Measurements from ENCODE around the gene SLC6A6.

Gene SLC6A6

GRCh38 chr3:14373753-14374376 lies 28.5 kb upstream of the SLC6A6 start:
- no peak for DNase-seq

- DNase-seq, result no peak
Measured at GRCh38 chr3:14374444-14374883, 27.9 kb upstream of the SLC6A6 start.

GRCh38 chr3:14375192-14375591 lies 27.2 kb upstream of the SLC6A6 start:
- no peak for DNase-seq

- no peak for DNase-seq
Measured at GRCh38 chr3:14376348-14377043, 25.9 kb upstream of the SLC6A6 start.

DNA sequence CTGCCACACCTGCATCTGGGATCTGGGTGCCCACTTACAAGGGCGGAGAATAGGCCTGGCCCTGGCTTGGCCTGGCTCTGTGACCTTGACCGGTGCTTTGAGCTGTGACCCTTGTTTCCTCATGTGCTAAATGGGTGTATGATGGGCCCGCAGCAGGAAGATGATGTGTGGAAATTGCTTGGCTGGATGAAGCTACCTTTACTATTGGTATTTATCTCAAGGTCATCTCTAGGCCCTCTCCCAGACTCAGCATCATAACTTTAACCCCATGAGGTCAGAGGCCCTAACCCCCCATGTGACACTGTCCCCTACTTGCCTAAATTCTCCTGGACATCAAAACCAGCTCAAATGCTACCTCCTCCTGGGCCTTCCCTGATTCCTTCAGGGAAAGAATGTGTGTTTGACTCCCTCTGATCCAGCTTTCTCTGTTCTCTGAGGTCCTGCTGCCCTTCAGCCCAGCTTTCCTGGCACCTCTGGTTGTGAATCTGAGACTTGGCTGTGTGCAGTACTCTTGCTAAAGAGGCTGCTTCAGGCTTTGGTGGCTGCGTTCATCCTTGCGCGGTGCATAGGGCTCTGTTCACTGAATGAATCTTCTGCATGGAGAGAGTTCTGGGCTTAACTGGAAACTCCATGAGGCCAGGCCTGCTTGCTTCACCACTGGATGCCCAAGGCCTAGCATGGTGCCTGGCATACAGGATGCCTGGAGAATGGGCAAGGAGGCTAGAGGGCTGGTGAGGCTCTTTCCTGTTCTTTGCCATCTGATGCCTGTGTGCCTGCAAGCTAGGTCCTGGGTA lies 25.2 kb upstream of the SLC6A6 start:
- no peak for DNase-seq

GRCh38 chr3:14377838-14378169 lies 24.6 kb upstream of the SLC6A6 start:
- no peak for DNase-seq

DNA sequence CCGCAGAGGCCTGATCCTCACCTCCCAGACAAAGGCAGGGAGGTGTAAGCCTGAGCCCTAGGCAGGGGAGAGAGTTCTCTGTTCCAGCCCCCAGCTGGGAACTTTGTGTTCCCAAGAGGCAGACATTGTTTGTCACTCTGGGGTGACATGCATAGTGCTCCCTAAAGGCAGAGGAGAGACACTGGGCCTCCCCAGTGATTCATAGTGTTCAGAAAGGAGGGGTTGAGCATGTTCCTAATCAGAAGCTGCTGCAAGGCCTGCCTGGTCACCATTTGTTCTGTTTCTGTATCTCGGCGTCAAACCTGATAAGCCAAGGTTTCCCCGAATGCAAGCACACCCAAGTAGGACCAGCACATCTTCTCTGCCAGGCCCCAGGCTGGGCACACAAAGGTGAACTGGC lies 24.0 kb upstream of the SLC6A6 start:
- DNase-seq, result no peak

GRCh38 chr3:14379843-14380242 lies 22.6 kb upstream of the SLC6A6 start:
- DNase-seq, result no peak

- no peak for DNase-seq
Measured at GRCh38 chr3:14386254-14386653, 16.2 kb upstream of the SLC6A6 start.

DNA sequence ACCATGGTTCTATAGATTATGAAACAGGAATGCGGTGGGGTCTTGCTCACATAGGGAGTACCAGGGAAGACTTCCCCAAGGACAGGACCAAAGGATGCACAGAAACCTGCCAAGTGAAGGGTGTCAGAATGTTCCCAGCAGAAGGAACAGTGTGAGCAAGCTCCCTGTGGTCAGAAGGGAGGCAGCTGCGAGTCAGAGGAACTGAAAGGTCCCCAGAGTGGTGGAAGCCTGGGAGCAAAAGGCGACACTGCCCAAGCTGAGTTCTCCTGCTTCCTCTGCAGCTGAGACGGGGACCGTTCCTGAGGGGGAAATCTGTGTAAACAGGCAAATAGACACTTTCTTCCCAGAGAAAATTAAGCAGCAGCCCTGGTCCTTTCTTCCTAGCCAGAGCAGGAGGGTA lies 14.2 kb upstream of the SLC6A6 start:
- DNase-seq, result no peak

DNA sequence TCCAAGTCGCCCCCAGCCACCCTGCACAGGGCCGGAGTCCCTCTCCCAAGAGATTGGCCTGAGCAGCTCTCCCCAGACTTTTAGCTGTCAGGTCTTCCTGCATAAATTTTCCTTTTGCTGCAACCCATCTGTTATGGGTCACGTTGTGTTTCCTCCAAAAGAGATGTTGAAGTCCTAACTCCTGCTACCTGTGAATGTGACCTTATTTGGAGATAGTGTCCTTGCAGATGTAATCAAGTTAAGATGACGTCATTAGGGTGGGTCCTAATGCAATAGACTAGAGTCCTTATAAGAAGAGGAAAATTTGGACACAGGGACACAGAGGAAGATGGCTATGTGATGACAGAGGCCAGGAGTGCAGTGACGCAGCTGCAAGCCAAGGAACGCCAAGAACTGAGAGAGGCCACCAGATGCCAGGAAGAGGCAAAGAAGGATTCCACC lies 13.2 kb upstream of the SLC6A6 start:
- DNase-seq, result no peak

- no peak for DNase-seq
Measured at GRCh38 chr3:14389716-14390115, 12.7 kb upstream of the SLC6A6 start.

DNA sequence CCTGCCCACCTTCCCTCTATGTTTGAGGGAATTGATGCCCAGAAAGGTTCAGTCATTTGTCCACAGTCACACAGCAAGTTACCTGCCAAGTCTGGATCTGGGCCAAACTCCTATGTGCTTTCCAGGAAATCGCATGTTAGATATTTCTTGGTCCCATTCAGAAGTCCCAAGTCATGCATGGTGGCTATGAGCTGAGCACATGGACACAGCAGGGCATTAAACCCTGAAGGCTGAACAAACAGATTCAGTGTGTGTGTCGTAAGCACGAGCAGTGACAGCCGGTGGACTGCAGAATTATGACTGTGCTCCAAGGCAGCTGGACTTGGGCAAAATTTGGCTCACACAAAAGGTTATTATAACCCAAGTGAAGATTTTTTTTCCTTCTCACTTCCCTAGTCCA lies 11.4 kb upstream of the SLC6A6 start:
- peak; percentile 76 for DNase-seq

- DNase-seq, result no peak
Measured at GRCh38 chr3:14392231-14392630, 10.2 kb upstream of the SLC6A6 start.

GRCh38 chr3:14392803-14393319 lies 9.5 kb upstream of the SLC6A6 start:
- DNase-seq, result no peak

DNA sequence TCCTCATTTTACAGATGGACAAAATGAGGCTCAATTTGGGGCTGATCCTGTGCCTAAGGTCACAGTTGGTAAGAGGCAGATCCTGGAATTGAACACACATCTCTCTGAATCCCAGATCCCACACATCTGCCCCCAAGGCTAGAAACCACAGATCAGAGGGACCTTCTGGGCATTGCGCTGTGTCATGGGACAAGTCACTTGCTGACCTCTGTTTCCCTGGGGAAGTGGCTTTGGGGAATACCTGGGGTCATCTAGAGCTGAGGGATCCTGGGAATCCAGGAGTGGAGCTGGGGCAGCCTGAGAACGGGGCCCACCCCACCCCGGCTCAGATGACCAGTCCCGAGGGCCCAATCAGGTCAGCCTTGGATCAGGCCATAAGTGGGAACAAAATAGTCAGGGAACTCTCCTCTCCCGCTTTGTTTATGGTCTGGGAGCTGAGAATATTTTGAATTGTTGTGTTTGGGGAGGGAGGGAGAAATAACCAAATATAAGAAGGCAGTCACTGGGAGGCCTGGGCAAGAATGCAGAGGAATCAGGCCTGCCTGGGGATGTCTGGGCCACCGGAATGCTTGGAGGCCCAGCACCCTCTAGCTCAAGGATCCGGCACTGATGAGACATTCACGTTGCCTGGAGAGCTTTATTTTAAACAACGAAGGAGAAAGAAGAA lies 8.8 kb upstream of the SLC6A6 start:
- no peak for DNase-seq

DNA sequence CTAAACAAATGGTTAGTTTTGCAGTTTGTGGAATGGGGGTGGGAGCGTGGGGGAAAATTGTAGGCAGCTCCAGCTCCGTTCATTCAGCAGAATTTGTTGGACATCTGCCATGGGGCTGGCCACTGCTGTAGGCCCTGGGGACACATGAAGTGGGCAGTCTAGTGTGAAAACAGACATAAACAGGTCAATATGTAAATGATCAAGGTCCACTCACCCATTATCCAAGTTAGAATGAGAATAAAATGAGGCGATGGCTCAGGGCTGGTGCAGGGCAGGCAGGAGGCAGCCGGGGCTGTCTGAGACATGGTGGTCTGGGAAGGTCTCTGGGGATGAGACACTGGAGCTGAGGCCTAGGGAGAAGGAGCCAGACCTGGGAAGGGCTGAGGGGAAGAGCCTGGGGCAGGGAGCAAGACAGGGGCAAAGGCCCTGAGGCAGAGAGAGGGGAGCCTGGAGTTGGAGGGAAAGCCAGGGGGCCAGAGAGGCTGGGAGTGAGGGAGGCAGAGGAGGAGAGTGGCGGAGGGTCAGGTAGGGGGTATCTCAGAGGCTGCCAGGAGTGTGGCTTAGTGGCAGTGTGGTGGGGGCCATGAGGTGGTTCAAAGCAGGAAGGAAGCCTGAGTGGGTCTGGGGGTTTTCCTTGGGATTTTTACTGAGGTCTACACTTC lies 6.2 kb upstream of the SLC6A6 start:
- no peak for DNase-seq

DNA sequence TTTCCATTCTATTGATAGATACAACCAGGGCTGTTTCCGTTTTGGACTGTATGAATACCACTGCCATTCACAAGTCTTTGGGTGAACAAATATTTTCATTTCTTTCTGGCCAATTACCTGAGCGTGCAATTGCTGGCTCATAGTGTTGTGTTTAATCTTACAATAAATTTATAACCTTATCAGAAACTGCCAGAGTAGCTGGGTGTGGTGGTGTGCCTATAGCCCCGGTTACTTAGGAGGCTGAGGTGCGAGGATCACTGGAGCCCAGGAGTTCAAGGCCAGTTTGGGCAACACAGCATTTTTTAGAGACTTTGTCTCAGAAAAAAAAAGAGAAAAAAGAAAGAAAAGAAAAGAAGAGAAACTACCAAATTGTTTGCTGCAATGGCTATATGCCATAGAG lies 5.4 kb upstream of the SLC6A6 start:
- DNase-seq, result no peak

DNA sequence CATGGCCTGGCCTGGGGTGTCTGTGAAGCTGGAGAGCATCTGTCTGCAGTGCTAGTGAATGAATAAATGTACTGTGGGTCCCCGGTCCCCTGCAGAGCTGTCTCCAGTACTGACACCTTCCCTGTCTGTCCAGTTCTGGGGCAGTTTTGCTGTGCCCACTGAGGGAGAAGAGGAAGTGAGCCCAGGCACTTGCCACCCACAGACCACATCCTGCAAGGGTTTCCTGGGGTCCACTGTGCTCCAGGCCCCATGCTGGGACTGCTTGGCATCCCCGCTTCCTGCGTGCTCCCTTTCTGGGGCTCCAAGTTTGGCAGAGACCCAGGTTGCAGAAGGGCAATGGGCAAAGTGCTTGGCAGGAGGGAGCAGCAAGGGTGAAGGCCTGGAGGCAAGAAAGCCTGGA lies 4.9 kb upstream of the SLC6A6 start:
- no peak for DNase-seq

DNA sequence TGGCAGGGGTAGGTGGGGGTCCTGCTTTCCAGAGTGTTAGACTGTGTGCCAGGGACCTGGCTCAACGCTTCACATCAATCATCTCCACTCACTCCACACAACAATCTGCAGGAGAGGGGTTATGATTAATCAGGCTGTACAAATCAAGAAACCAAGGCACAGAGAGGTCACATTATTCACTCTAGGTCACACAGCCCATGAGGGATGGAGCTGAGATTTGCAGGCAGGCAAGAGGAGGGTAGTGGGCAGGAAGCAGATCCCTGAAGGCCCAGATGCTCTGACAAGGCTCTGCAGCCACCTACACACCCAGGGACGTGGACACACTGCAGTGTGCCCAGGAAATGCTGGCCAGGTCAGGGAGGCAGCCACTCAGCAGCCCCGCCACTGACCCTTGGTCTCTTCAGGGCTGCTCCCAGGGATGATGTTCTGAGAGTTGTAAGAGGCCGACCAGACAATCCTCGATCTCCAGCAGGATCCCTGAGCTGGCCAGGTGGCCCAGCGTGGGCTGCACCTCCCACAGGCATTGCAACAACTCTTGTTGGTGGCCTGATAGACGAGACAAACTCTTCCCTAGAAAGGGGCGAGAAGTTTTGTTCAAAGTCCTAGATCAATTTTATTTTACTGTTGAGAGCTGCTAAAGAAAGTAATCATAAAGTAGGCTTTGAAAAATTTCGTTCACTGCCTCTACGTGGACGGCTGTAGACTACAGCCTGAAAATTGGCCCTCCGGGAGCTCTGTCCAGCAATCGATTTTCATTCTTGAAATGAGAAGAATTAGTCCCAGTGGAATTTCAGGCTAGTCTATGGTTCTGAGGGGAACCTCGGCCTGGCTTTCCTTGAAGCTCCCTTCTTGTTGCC lies 4.2 kb upstream of the SLC6A6 start:
- no peak for DNase-seq

GRCh38 chr3:14398797-14399106 lies 3.7 kb upstream of the SLC6A6 start:
- no peak for DNase-seq

DNA sequence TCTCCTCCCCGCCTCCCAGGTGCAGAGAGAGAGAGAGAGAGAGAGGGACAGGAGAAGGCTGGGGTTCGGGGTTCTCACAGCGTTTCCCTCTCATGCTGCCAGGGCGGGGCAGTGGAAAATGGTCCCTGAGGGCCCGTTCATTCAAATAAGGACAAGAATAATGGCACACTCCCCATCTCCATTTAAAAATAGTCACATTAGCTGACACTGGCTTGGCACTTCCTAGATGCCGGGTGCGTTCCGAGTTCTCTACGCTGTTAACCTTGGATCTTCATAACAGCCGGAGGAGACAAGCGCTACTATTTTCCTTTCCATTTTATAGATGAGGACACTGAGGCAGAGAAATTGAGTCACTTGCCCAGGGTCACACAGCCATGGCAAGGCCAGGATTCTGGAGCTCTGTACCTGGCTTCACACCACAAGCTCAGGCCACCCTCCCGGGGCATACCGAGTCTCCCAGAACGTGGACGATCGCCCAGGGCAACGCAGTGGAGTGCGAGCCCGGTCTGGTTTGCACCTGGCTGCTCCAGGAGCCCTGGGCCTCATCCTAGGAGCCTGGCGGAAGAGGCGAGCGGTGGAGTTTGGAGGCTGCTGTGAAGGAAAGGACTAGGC lies 608 bp upstream of the SLC6A6 start:
- no peak for DNase-seq
